ENCODE data around the gene TMPRSS5.
"Not testable (repeated sequence)": the region's sequence is repeated elsewhere in the genome, so short reads cannot be mapped to it uniquely, and the experiment has no call there.

TMPRSS5 gene

DNA sequence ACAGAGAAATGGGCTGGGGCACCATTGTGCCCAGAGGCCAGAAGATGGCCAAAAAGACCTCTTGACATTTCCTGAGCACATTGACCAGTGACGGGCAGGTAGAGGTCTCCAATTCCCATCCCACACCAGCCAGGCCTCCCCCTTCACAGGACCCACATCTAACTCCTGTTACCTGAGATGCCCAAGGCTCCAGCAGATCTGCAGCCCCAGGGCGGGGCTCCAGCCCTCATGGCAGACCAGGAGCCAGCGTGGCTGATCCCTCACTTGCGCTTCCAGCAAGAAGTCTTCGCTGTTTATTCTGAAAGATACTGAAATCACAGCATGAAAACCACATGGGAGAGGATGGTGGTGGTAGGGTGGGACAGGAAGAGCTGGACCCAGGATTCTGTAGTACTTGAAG is 9.0 kb downstream of the TMPRSS5 start:
- no peak for DNase-seq (ENCODE audit: low read depth)

DNA sequence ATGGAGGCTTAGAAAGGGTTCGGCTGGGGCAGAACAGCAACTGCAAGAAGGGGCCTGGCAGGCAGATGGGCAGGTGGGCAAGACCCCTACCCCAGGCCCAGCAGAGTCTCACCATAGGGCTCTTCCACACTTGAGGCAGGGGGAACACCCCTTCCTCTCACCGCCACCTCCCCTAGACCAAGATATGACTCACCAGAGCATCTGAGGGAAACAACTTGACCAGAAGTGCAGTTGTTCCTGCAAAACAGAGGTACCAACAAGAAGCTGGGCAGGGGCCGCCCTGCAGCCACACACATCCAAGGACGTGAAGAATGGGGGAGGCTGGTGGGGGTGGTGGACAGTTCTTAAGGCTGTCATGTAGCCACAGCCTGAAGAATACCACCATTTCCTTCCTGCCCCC is 10.9 kb downstream of the TMPRSS5 start:
- no peak for DNase-seq (ENCODE audit: low read depth)

GRCh38 chr11:113694390-113694789 is 11.7 kb downstream of the TMPRSS5 start:
- no peak for DNase-seq (ENCODE audit: low read depth)

DNA sequence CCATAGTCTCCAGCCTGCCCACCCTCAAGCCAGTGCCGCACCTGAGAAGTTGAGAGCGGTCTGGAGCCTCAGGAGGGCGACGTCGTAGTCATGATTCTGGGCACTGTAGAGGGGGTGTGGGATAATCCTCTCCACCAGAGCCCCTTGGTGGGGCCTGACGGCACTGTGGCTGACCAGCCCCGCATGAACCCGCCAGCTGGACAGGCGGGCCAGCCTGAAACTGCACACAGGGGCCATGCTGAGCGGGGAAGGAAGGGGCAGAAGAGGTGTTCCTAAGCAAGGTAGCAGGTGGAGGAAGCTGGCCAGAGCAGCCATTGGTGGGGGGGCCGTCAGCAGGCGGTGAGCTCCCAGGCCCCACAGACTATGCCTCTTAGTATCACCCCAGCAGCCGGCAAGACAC is 13.1 kb downstream of the TMPRSS5 start:
- no peak for DNase-seq (ENCODE audit: low read depth)

DNA sequence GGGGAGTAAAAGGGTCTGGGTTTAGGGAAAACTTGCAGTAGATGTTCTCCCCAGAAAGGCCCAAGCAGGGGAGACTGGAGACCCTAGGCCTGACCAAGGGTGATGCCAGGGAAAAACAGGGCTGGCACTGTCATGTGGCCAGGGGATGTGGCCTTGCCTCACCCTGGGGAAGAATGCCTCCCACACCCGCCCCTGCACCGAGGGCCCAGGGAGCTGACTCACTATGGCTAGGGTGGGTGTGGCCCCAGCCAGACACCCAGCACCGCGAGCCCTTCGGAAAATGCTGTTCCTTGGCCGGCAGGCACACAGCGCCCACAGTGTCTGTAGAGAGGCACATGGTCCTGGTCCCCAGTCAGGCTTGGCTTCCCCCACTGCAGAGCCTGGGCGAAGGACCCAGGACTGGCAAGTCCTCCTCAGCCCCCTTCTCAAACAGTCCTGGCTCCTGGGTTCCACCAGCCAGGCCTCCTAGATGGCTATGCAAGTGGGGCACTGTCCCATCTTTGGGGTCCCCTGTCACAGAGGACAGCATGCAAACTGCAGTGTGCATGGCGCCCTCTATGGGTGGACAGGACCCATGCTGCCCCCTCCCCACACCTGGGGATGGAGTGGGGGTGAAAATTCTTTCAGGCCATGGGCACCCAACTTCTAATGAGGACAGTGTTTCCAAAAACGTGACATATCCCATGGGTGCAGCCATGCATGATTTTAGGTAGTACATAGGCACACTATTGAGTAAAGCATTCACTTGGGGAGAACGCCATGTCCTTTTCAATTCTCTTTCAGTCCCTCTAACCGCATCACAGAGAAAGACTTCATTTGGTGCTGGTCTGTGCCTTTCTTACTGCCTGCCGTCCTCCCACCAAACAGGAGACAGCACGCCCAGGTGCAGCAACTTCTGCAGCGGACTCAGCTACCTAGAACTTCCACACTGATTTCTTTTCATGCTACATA is 15.2 kb downstream of the TMPRSS5 start:
- DNase-seq (ENCODE audit: low read depth), result no peak

GRCh38 chr11:113689768-113690618 is 16.1 kb downstream of the TMPRSS5 start:
- DNase-seq (ENCODE audit: low read depth), result no peak

GRCh38 chr11:113685654-113686359 is 20.3 kb downstream of the TMPRSS5 start:
- DNase-seq (ENCODE audit: low read depth), result no peak

DNA sequence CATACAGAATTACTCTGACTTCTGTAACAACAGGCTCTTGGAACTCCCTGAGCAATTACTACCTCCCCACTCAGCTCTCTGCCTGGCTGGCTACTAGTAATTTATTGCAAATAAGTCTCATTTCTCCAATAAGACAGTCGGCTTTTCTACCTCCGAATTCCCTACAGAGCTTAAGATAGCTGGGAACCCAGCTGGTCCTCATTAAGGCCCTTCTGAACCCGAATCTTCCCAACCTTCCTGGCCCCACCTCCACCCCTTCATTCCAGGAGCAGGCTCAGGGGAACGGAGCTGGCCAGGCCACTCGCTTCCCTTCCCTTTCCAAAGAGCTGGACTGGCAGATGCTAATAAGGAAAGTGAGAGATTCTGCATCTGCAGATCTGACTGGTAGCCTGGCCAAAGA is 21.6 kb downstream of the TMPRSS5 start:
- DNase-seq (ENCODE audit: low read depth), result no peak

GRCh38 chr11:113683481-113684046 is 22.5 kb downstream of the TMPRSS5 start:
- no peak for DNase-seq (ENCODE audit: low read depth)

DNA sequence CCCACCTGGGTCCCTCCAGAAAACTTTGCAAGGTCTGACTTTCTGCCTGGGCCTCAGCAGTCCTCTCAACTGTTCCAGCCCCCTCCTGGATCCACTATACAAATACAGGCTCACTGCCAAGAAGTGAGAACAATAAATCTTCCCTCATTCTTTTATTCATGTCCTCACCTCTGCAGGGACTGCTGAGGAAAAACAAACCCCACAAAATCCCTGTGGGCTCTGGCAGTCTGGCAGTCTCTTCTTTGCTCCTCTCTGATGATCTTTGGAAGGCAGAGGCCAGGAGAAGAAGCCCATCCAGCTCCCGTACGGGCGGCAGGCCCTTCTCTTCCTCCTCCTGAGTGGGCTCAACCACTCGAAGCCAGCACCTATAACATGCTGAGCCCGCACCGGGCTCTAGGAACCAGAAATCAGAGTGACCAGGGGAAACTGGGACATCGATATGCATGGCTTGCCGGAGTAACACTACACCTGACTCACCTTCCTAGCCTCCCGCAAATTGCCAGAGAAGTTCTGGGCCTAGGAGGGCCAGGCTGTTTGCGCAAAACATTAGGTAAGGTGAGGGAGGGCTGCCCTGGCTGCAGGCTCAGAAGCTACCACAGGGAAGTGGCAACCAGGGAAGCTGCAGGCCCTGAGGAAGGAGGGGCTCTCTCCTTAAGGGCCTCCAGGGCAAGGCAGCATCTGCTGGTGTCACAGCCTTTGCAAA is 24.2 kb downstream of the TMPRSS5 start:
- DNase-seq (ENCODE audit: low read depth), result no peak

DNA sequence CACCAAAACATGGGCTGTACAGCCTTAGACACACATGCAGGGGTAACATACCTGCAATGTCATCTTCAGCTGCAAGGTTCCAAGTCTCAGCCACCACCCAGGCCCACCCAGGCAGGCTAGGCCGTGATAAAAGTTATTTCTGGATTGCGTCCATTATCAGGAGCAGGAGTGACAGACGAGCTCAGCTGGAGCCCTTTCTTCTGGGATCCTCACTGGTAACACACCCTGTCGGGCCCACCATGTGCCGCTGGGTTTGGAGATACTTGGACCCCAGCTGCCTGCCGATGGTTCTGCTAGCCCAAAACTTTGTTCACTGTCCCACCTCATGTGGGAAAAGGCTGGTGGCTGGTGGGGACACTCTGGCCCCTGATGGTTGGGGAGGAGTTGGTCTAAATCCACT is 24.8 kb downstream of the TMPRSS5 start:
- DNase-seq (ENCODE audit: low read depth), result no peak

DNA sequence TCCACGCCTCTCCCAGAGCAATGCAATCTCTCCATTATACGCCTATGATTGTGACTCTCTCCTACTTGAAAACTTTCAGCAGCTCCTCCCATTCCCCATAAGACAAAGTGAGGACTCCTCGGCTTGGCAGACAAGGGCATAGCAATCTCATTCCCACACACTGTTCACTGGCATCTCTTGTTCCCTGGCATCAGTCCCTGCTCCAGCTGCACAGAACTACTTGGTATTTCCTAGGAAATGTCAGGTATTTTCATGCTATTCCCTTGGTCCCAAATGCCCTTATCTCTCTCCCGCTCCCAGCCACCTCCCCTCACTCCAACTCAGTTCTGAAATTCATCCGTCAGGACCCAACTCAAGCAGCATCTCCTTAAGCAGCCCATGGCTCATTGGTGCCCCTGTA is 28.4 kb downstream of the TMPRSS5 start:
- no peak for DNase-seq (ENCODE audit: low read depth)

DNA sequence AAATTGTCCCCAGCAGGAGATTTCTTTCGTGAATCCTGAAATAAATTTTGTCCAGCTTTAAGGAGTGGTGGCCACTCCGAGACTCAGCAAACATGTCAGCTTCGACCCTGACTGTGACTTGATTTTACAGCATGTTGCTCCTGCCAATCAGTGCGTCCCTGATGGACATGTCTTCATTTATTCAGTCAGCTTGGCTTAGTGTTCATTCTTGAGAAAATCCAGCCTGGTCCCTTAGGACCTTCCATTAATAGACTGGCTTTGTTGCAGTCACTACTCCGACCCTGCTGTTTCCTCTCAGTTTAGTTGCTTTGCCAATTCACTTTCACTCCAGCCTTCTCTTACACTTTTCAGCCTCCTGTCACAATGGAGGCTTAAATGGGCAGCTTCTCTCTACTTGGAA is 30.5 kb downstream of the TMPRSS5 start:
- DNase-seq (ENCODE audit: low read depth), result no peak

DNA sequence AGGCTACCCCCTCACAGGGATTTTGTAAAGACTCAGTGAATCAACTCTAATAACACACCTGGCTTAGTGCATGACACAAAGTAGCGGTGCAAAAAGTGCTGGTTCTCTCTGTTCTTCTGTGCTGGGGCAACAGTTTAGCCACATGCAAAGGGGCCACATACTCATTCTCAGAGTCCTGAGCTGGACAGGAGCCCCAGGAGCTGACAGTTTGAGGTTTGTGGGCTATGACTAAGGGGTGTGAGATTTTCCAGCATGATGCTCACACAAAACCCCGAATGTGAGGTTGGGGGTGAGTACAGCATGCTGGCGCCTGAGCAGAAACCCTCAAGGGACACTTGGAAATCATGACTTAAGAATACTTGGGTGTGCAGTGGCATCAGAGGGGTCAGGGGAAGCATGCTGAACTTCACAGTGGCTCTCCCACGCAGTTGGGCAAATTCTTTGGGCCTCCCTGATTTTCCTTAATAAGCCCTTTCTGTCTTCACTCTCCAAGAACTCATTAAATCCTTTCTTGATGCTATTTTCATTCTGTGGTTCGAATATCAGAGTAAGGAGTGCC is 31.0 kb downstream of the TMPRSS5 start:
- no peak for DNase-seq (ENCODE audit: low read depth)

DNA sequence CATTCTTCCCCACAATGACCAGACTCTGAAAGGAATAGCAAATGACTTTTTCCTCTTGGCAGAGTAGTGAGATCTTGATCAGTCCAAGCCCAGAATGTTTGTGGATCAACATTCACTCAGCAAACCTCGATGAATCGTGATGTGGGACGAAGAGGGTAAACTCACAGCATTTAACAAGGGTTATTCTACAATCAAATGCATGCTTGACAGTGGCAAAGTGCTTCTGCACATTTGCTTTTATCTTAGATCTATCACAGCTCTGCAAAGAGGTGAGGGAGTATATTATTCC is 31.8 kb downstream of the TMPRSS5 start:
- no peak for DNase-seq (ENCODE audit: low read depth)

GRCh38 chr11:113673550-113674396 is 32.3 kb downstream of the TMPRSS5 start:
- no peak for DNase-seq (ENCODE audit: low read depth)

DNA sequence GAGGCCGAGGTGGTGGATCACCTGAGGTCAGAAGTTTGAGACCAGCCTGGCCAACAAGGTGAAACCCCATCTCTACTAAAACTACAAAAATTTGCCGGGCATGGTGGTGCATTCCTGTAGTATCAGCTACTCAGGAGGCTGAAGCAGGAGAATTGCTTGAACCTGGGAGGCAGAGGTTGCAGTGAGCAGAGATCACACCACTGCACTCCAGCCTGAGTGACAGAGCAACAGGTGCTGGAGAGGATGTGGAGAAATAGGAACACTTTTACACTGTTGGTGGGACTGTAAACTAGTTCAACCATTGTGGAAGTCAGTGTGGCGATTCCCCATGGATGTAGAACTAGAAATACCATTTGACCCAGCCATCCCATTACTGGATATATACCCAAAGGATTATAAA is 34.2 kb downstream of the TMPRSS5 start:
- not testable (repeated sequence) for DNase-seq (ENCODE audit: low read depth)

DNA sequence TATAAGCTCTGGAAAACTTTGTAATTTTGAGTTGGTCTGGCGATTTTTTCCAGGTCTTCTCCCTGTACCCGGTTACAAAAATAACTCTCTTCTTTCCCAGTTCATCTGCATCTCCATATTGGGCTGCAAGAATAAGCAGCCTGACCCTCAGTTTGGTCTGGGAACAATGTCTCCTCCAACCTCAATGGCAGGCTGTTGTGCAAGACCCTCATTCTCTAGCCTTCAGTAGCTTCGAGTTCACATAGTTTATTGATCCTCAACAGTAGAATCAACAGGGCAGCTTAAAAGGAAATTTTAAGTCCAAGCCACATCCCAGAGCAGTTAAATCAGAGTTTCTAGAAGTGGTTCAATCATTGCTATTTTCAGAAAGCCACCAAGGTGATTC is 35.3 kb downstream of the TMPRSS5 start:
- DNase-seq (ENCODE audit: low read depth), result no peak

GRCh38 chr11:113670149-113670830 is 35.8 kb downstream of the TMPRSS5 start:
- no peak for DNase-seq (ENCODE audit: low read depth)

DNA sequence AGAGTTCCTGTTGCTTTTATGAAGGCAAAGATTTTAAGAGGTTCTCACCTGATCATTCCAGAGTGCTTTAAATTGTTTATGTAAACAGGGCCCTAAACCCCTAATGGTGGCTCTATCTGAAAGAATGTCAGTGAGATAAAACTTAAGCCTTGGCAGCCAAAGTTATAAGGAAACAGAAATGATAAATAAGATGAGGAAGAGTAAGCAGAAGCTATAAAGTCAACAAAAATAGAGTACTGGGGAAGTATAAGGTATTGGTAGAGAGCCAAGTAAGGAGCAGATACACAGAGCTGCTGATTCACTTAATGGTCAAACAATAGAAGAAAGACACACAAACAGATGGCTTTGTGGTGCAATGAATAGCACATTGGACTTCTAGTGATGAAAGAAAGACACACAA is 37.9 kb downstream of the TMPRSS5 start:
- no peak for DNase-seq (ENCODE audit: low read depth)

Measured in stimulated activated CD8-positive, alpha-beta memory T cell treated with anti-CD3 and anti-CD28 coated beads, Interleukin-7, amount 100 ng/mL, for 24 hours (primary cell).